NCI-H748 (cell line): Measurements from ENCODE around the gene NPY4R2.
"Not testable (repeated sequence)": the region's sequence is repeated elsewhere in the genome, so short reads cannot be mapped to it uniquely, and the experiment has no call there.

Experiments used
- DNase-seq: peaks from one replicate; lab custom pipeline; 2025; ENCODE audit not compliant: unreplicated experiment; lab: John Stamatoyannopoulos, UW

The NPY4R2 gene

GRCh38 chr10:47928225-47928624, 9.8 kb downstream of the NPY4R2 start:
- DNase-seq: not testable (repeated sequence)

GRCh38 chr10:47932824-47933223, 14.4 kb downstream of the NPY4R2 start:
- not testable (repeated sequence) for DNase-seq

DNA sequence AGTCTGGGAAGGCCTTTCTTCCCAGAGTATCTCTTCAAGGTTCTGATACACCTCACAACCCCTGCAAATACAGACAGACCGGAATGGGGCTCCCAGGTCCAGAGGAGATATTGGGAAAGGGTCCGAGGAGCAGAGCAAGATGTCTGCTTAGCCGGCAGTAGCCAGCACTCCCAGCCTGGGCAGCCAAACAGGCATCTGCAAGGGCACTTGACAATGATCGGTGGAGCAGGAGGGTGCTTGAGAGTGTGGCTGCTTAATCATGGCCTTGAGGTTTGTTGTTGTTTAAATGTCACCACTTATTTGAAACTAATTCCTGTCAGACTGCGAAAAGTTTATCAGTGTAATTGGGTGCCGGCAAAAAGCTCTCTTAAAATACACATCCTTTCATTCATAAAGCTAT, 15.0 kb downstream of the NPY4R2 start:
- DNase-seq: not testable (repeated sequence)

- DNase-seq: not testable (repeated sequence)
These were observed 18.3 kb downstream of the NPY4R2 start for GRCh38 chr10:47936772-47937228.

GRCh38 chr10:47937634-47938033, 19.2 kb downstream of the NPY4R2 start:
- not testable (repeated sequence) for DNase-seq

DNA sequence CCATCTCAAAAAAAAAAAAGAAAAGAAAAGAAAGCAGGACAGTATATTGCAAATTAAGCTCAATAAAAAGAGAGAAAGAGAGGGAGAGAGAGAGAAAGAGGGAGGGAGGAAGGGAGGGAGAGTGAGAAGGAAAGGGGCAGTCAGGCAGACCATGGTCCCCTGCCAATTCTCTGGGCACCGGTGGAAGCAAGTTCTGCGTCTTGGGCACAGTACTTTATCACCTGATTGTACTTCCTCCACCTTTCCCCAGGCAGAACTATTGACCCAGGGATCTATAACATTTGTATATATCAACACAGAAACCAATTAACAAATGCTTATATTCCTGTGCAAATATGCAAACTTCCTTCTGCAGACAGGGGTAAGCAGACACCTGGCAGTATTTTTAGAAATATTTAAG, 22.4 kb downstream of the NPY4R2 start:
- not testable (repeated sequence) for DNase-seq

GRCh38 chr10:47941379-47941778, 22.9 kb downstream of the NPY4R2 start:
- not testable (repeated sequence) for DNase-seq

GRCh38 chr10:47942351-47943019, 24.0 kb downstream of the NPY4R2 start:
- peak; percentile 1 for DNase-seq

DNA sequence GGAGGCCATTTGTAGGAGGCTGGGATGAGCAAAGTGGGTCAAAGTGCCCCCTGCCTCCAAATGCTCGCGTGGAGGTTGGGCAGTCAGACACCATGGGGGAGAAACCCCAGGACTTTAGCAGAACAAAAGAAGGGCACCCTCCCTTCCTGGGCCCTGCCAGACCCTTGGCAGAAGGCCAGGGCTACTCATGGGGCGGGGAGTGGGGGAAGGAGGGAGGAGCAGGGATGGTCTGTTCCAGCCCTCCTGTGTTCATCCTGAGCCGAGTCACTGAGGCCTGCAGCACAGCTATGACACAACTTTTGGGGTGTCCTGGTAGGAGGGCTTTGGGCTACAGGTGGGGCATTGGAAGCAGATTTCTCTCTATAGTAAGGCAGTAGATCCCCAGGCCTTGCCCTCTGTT, 24.9 kb downstream of the NPY4R2 start:
- DNase-seq: not testable (repeated sequence)

GRCh38 chr10:47947424-47947823, 29.0 kb downstream of the NPY4R2 start:
- DNase-seq: not testable (repeated sequence)

DNA sequence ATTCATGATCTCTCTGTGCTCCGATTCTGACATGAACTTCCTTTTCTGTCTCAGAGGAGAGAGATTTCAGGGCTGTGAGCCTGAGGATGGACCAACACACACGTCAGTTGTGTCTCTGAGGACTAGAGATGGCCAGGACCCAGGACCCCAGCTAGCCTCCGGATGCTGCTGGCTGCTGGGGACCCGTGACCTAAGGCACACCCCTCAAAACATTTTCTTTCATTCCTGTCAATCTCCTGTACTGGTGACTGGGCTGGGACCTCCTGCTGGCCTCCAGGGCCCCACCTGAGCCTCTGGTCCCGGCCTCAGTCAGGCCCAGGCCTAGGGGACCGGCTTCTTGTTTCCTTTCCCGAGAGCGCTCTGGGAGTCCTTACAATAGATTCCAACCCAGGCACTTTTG, 38.7 kb downstream of the NPY4R2 start:
- DNase-seq: not testable (repeated sequence)

DNA sequence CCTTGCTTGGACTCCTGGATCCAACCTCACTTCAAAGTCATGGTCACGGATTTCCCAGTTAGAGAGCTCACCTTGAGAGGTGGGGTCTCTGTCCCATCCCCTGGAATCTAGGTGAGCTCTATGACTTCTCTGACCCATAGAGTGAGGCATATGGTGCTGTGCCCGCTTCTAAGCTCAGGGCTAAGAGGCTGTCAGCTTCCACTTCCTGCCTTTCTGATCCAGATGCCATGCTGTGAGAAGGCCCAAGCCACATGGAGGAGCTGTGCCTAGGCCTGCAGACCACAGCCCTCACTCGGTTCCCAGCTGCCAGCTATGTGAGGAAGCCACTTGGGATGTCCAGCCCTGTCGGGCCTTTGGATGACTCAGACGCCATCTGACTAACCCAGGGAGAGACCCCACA, 41.2 kb downstream of the NPY4R2 start:
- not testable (repeated sequence) for DNase-seq

DNA sequence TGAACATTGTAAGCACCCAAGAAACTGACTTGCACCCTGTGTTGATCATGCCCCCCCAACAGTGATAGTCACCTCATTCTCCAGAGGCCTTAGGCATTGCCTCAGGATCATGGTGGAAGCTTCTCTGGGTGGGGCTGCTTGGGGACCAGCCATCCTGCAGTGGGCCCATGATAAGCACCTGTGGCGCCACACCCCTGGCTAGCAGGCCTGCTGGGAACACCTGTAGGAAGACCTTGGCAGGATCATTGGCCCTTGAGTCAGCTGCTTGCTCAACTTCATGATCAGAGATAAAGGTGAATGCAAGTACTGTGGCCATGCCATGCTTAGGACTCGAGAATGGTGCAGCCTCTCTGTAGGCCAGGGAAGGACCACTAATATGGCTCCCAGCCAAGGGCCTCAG, 42.2 kb downstream of the NPY4R2 start:
- DNase-seq: not testable (repeated sequence)

DNA sequence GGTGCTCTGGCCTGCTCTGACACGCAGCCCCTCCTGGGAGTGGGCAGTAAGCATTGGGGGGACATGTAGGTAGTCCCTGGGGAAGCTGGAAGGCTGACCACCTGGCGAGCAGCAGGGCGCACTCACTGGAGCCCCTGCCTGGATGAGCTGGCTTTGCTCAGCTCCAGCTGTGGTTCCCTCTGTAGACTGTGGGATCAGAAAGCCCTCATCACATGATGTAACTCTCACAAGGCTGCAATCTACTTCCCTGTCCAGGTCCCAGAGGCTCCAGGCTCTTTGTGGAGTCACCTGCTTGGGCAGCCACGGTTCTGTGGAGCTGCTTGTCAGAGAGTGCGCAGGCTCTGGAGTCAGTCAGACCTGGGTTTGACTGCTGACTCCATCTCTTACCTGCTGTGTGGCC, 44.3 kb downstream of the NPY4R2 start:
- DNase-seq: not testable (repeated sequence)

- DNase-seq: not testable (repeated sequence)
These were observed 46.0 kb downstream of the NPY4R2 start for GRCh38 chr10:47964280-47965063.

DNA sequence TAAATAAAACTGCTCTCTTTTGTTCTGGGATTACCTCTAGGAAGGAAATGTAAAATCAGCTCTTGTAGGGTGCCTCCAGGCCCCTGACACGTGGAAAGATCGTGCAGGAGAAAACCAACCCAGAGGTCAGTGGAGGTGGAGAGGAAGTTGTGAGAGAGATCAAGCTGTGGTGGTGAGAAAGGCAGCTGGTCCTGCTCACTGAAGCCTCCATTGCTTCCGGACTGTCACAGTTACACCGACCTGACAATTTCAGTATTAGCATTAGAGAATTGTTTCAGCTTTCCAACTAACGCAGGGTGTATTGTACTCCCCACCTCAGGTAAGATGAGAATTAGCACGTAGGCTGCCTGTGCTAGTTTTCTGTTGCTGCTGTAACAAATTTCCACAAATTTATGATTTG, 50.5 kb downstream of the NPY4R2 start:
- not testable (repeated sequence) for DNase-seq

- not testable (repeated sequence) for DNase-seq
These were observed 51.6 kb downstream of the NPY4R2 start for GRCh38 chr10:47970047-47970446.

- DNase-seq: not testable (repeated sequence)
These were observed 53.1 kb downstream of the NPY4R2 start for GRCh38 chr10:47971598-47971997.

DNA sequence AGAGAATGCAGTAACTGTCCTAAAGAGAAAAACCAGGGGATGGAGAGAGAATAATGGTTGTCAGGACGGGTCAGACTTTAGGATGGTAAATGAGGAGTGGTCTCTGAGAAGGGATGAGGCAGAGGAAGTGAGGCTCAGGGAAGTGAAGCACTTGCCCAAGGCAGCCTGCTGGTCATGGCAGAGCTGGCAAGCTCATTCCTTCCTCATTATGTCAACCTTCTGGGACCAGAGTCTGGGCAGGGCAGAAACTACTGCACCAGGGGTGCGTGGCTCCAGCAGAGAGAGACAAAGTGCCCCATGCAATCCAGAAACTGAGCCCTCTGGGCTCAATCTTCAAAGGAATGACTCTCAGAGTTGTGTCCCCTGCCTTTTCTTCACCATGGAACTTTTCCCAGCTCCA, 53.6 kb downstream of the NPY4R2 start:
- not testable (repeated sequence) for DNase-seq
